ENCODE data around the gene SGCD.

The SGCD gene

DNA sequence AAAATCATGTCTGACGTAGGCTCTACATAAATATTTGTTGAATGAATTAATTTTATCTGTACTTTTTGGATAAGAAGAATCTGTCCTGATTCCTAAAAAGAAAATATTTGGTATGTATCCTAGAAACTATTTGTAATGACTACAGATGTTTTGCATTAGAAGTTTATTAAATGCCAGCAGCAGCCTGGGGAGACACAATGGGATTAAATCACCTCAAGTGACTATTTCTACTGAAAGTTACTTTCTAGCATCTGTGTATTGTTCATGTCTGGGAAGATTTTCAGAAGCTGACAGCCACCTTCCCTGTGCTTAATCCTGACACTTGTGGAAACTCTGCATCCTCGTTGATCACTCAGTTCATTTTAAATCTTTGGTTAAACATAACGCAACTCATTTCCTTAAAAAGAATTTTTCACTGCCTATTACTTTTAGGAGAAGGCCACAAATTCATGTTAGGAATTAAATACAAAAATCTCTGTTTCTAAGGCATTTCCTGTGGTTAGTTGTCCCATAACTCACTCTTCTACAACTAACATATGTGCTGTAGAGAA is 313.8 kb downstream of the SGCD start:
- peak; percentile 78 for TF ChIP-seq ISL1 (CRISPR knock-in tag; IDR thresholded peaks at IDR 0.05)
- TF ChIP-seq ZNF565 (CRISPR knock-in tag; conservative IDR thresholded peaks at IDR 0.05; ENCODE audit: low read depth): no peak
- 0 out of 2 replicates have a peak, but pooled peaks have one; percentile 28 for TF ChIP-seq GLIS3 (CRISPR knock-in tag; IDR thresholded peaks at IDR 0.05)
- TF ChIP-seq OSR1 (CRISPR knock-in tag; IDR thresholded peaks at IDR 0.05): no peak
- no peak for TF ChIP-seq ARNTL (CRISPR knock-in tag; IDR thresholded peaks at IDR 0.05; ENCODE audit: borderline replicate concordance, low read depth)
- peak; percentile 86; the same call in 1 of the 2 replicates for TF ChIP-seq TCF4 (CRISPR knock-in tag; IDR thresholded peaks at IDR 0.05; ENCODE audit: borderline replicate concordance)
- no peak for TF ChIP-seq PPARA (CRISPR knock-in tag; IDR thresholded peaks at IDR 0.05; ENCODE audit: borderline replicate concordance)
- no peak for TF ChIP-seq ESRRG (CRISPR knock-in tag; IDR thresholded peaks at IDR 0.05)
- TF ChIP-seq ZNF70 (CRISPR knock-in tag; IDR thresholded peaks at IDR 0.05): no peak
- TF ChIP-seq CREB5 (CRISPR knock-in tag; IDR thresholded peaks at IDR 0.05; ENCODE audit: low read depth): 0 out of 2 replicates have a peak, but pooled peaks have one; percentile 37
- TF ChIP-seq BACH2 (CRISPR knock-in tag; IDR thresholded peaks at IDR 0.05; ENCODE audit: borderline replicate concordance): no peak
- TF ChIP-seq, protein P1, sequence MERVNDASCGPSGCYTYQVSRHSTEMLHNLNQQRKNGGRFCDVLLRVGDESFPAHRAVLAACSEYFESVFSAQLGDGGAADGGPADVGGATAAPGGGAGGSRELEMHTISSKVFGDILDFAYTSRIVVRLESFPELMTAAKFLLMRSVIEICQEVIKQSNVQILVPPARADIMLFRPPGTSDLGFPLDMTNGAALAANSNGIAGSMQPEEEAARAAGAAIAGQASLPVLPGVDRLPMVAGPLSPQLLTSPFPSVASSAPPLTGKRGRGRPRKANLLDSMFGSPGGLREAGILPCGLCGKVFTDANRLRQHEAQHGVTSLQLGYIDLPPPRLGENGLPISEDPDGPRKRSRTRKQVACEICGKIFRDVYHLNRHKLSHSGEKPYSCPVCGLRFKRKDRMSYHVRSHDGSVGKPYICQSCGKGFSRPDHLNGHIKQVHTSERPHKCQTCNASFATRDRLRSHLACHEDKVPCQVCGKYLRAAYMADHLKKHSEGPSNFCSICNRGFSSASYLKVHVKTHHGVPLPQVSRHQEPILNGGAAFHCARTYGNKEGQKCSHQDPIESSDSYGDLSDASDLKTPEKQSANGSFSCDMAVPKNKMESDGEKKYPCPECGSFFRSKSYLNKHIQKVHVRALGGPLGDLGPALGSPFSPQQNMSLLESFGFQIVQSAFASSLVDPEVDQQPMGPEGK (CRISPR knock-in tag; IDR thresholded peaks at IDR 0.05; ENCODE audit: borderline replicate concordance): peak; percentile 57; the same call in 1 of the 2 replicates
- TF ChIP-seq ZC3H10 (CRISPR knock-in tag; IDR thresholded peaks at IDR 0.05): no peak
- TF ChIP-seq TSHZ2 (CRISPR knock-in tag; IDR thresholded peaks at IDR 0.05): peak; percentile 64; the same call in 1 of the 2 replicates
- ATAC-seq: peak; percentile 44; the same call in 2 of the 3 replicates

- no peak for TF ChIP-seq CSDC2 (CRISPR knock-in tag; IDR thresholded peaks at IDR 0.05)
- TF ChIP-seq, protein P2, sequence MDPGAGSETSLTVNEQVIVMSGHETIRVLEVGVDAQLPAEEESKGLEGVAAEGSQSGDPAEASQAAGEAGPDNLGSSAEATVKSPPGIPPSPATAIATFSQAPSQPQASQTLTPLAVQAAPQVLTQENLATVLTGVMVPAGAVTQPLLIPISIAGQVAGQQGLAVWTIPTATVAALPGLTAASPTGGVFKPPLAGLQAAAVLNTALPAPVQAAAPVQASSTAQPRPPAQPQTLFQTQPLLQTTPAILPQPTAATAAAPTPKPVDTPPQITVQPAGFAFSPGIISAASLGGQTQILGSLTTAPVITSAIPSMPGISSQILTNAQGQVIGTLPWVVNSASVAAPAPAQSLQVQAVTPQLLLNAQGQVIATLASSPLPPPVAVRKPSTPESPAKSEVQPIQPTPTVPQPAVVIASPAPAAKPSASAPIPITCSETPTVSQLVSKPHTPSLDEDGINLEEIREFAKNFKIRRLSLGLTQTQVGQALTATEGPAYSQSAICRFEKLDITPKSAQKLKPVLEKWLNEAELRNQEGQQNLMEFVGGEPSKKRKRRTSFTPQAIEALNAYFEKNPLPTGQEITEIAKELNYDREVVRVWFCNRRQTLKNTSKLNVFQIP (CRISPR knock-in tag; IDR thresholded peaks at IDR 0.05; ENCODE audit: borderline replicate concordance, low read depth): no peak
- no peak for TF ChIP-seq OSR1 (CRISPR knock-in tag; IDR thresholded peaks at IDR 0.05)
- no peak for TF ChIP-seq ZFP3 (CRISPR knock-in tag; IDR thresholded peaks at IDR 0.05)
- no peak for TF ChIP-seq TSHZ2 (CRISPR knock-in tag; IDR thresholded peaks at IDR 0.05)
- TF ChIP-seq ARNTL (CRISPR knock-in tag; IDR thresholded peaks at IDR 0.05; ENCODE audit: borderline replicate concordance, low read depth): no peak
- no peak for TF ChIP-seq ISL1 (CRISPR knock-in tag; IDR thresholded peaks at IDR 0.05)
- no peak for TF ChIP-seq CREB5 (CRISPR knock-in tag; IDR thresholded peaks at IDR 0.05; ENCODE audit: low read depth)
- no peak for TF ChIP-seq RARB (CRISPR knock-in tag; IDR thresholded peaks at IDR 0.05)
- no peak for ATAC-seq
These were observed 314.7 kb downstream of the SGCD start for GRCh38 chr5:156641686-156642085.
